ENCODE measurements around the gene NCKAP5. TPM values are rescaled to one million over a fixed set of nuclear protein-coding genes. Genes with fewer than 3 reads are reported as not detected.

Gene NCKAP5
- total and polyA plus RNA-seq, 9 of the 15 experiments (the other 6 are each of a cell fraction or from before 2014, with no cell fraction given): not detected

DNA sequence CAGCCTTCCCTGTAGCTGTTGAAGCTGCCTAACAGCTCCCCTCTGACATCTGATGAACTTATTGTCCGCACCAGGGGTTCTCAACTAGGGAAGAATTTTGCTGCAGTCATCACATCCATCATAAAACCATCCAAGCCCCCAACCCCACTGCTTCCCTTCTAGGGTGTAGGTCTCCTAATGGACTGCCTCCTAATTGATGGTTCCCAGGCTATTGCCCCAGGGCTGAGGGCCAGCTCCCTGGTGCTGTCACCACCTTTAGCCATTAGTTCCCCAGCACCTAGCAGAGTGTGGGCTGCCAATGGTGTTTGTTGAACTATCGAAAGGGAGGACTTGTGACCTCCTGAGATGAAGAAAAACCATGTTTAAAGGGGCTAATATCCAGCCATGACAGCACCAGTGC lies 125.9 kb downstream of the NCKAP5 start:
- ATAC-seq (no peak), FAIRE-seq (no peak), DNase-seq (ENCODE audit: extremely low read depth in 1 of 4, low spot score in 3 of 4) (no peak)
- H3K4me3 ChIP-seq: no peak overlapping the region
- no peaks in the 10 kb centered on the region for H3K9me3 ChIP-seq (replicated peaks; ENCODE audit: control insufficient read depth, insufficient read depth, low read depth, low read length)
- BruUV-seq (replicated peaks): no TSS peak
- H4K20me1 ChIP-seq (replicated peaks; ENCODE audit: control insufficient read depth, insufficient read depth, low read length): no peaks in the 10 kb centered on the region
- no peak overlapping the region for H3K27ac ChIP-seq (ENCODE audit: extremely low read depth, low read depth, low read length)
- 0% methylated on average over 1 of the region's 2 CpGs for WGBS (ENCODE audit: insufficient coverage, low coverage, missing lambda C conversion rate)
- intact Hi-C loops (cut with micrococcal nuclease): no loop called here
- H3K9me1 ChIP-seq (ENCODE audit: control insufficient read depth, insufficient read depth, low read length): no peaks in the 10 kb centered on the region
- ChIA-PET CTCF (ENCODE audit: low intra/inter-chr PET ratio) (no interaction called here), POLR2A (no interaction called here)
- no peaks in the 10 kb centered on the region for H3K79me2 ChIP-seq (ENCODE audit: control insufficient read depth, insufficient read depth, low read length)
- H3K9ac ChIP-seq (ENCODE audit: insufficient read depth in 1 of 2, low read depth in 2 of 2, low read length in 2 of 2): no peak overlapping the region
- no peaks in the 10 kb centered on the region for H3K27me3 ChIP-seq (ENCODE audit: control insufficient read depth in 2 of 2, insufficient read depth in 2 of 2, low read length in 2 of 2)
- TF ChIP-seq MCM3 (IDR thresholded peaks at IDR 0.05): no peak
- no peak for TF ChIP-seq IFI16 (CRISPR knock-in tag; IDR thresholded peaks at IDR 0.05)
- no peak for TF ChIP-seq MCM5 (IDR thresholded peaks at IDR 0.05; ENCODE audit: low read depth)
- TF ChIP-seq RBM15 (IDR thresholded peaks at IDR 0.05; ENCODE audit: insufficient read depth, low read length): no peak
- no peak for TF ChIP-seq NFRKB (IDR thresholded peaks at IDR 0.05; ENCODE audit: low read depth)
- no peak for TF ChIP-seq U2AF1 (optimal IDR thresholded peaks at IDR 0.05; ENCODE audit: low read depth, low read length)
- no peak for TF ChIP-seq ZNF57 (CRISPR knock-in tag; IDR thresholded peaks at IDR 0.05)
- TF ChIP-seq PCBP2 (IDR thresholded peaks at IDR 0.05; ENCODE audit: low read depth, low read length, poor library complexity, severe bottlenecking): no peak
- TF ChIP-seq, protein P1, sequence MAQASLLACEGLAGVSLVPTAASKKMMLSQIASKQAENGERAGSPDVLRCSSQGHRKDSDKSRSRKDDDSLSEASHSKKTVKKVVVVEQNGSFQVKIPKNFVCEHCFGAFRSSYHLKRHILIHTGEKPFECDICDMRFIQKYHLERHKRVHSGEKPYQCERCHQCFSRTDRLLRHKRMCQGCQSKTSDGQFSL (CRISPR knock-in tag; IDR thresholded peaks at IDR 0.05): no peak
- TF ChIP-seq, protein P1 (tag; IDR thresholded peaks at IDR 0.05): no peak
- no peak for TF ChIP-seq HIVEP1 (CRISPR knock-in tag; IDR thresholded peaks at IDR 0.05)
- TF ChIP-seq HDGF (IDR thresholded peaks at IDR 0.05): no peak
- TF ChIP-seq EGR1 (conservative IDR thresholded peaks at IDR 0.05): no peak
- TF ChIP-seq NUFIP1 (IDR thresholded peaks at IDR 0.05; ENCODE audit: partially characterized antibody): no peak
- no peaks in the 10 kb centered on the region for H3K36me3 ChIP-seq (ENCODE audit: control insufficient read depth, insufficient read depth, low read length)
- no peaks in the 10 kb centered on the region for H3K4me1 ChIP-seq (replicated peaks in 1 of 2; ENCODE audit: control insufficient read depth in 2 of 2, insufficient read depth in 2 of 2, low read length in 2 of 2)
- in situ Hi-C loops (cut with MboI): no loop called here
- H3K4me2 ChIP-seq (ENCODE audit: insufficient read depth, low read length): no peak overlapping the region
- H2AFZ ChIP-seq (ENCODE audit: low read depth, low read length): no peak overlapping the region

All from K562 (cell line).